Liver (tissue), 9 donors: ENCODE measurements around the gene WNT3A. TPM values are rescaled to one million over a fixed set of nuclear protein-coding genes. Genes with fewer than 3 reads are reported as not detected.

Experiments
- DNase-seq: peaks from one replicate; pipeline ENCODE4 v3.0.0-alpha.2; 2017; ENCODE audit warnings: low spot score
- H3K27ac ChIP-seq, 2 donors: one replicate each; pipeline ENCODE4 v1.7.0; 2013; ENCODE audit warnings: inconsistent platforms in 2 of 2, low read length in 2 of 2, control low read depth in 1 of 2, low read depth in 1 of 2, mild to moderate bottlenecking in 1 of 2
- H3K27me3 ChIP-seq, 4 donors: one replicate each; pipeline versions ENCODE4 v1.6.1 to v1.7.0; 2013; ENCODE audit warnings: low read length in 3 of 4, inconsistent platforms in 1 of 4, mild to moderate bottlenecking in 1 of 4, moderate library complexity in 1 of 4; ENCODE audit not compliant: control insufficient read depth in 4 of 4, insufficient read depth in 4 of 4
- H3K36me3 ChIP-seq, 4 donors: one replicate each; pipeline versions ENCODE4 v1.6.1 to v1.7.0; 2013; ENCODE audit warnings: low read length in 3 of 4, mild to moderate bottlenecking in 3 of 4, low read depth in 1 of 4, moderate library complexity in 1 of 4; ENCODE audit not compliant: control insufficient read depth in 4 of 4, insufficient read depth in 3 of 4
- H3K4me1 ChIP-seq, 4 donors: one replicate each; pipeline versions ENCODE4 v1.6.1 to v1.7.0; 2013; ENCODE audit warnings: low read length in 3 of 4, mild to moderate bottlenecking in 3 of 4, moderate library complexity in 1 of 4; ENCODE audit not compliant: control insufficient read depth in 4 of 4, insufficient read depth in 4 of 4
- H3K4me3 ChIP-seq, 3 donors: one replicate each; pipeline versions ENCODE4 v1.6.1 to v1.7.0; 2013; ENCODE audit warnings: low read length in 3 of 3, control low read depth in 1 of 3, low read depth in 1 of 3, mild to moderate bottlenecking in 1 of 3
- H3K9ac ChIP-seq, 2 donors: one replicate each; pipeline ENCODE4 v1.7.0; 2013; ENCODE audit warnings: low read length in 2 of 2, mild to moderate bottlenecking in 2 of 2, moderate library complexity in 2 of 2, control low read depth in 1 of 2, low read depth in 1 of 2
- H3K9me3 ChIP-seq, 4 donors: one replicate each; pipeline versions ENCODE4 v1.6.1 to v1.7.0; 2013; ENCODE audit warnings: low read length in 3 of 4; ENCODE audit not compliant: control insufficient read depth in 4 of 4
- EGR1 ChIP-seq, 2 donors: IDR thresholded peaks; 2 replicates each; pipeline ENCODE4 v1.6.1; 2016 to 2018; ENCODE audit warnings: antibody characterized with exemption in 2 of 2, low read depth in 2 of 2
- FOXA1 ChIP-seq: IDR thresholded peaks from 2 replicates; pipeline ENCODE4 v1.6.1; 2016; ENCODE audit warnings: antibody characterized with exemption
- FOXA2 ChIP-seq: IDR thresholded peaks from 2 replicates; pipeline ENCODE4 v1.6.1; 2016; ENCODE audit warnings: antibody characterized with exemption
- GABPA ChIP-seq, 2 donors: IDR thresholded peaks in 1 of 2; conservative IDR thresholded peaks in 1 of 2; 2 replicates each; pipeline ENCODE4 v1.6.1; 2016; ENCODE audit warnings: antibody characterized with exemption in 2 of 2, mild to moderate bottlenecking in 1 of 2, moderate library complexity in 1 of 2
- HNF4A ChIP-seq, 2 donors: conservative IDR thresholded peaks; 2 replicates each; pipeline ENCODE4 v1.6.1; 2016; ENCODE audit warnings: antibody characterized with exemption in 2 of 2, mild to moderate bottlenecking in 2 of 2
- HNF4G ChIP-seq: IDR thresholded peaks from 2 replicates; pipeline ENCODE4 v1.6.1; 2016; ENCODE audit warnings: antibody characterized with exemption
- JUND ChIP-seq, 2 donors: IDR thresholded peaks; 2 replicates each; pipeline ENCODE4 v1.6.1; 2016; ENCODE audit warnings: antibody characterized with exemption in 2 of 2
- NR2F2 ChIP-seq: IDR thresholded peaks from 2 replicates; pipeline ENCODE4 v1.6.1; 2016; ENCODE audit warnings: antibody characterized with exemption
- RAD21 ChIP-seq, 2 donors: IDR thresholded peaks; 2 replicates each; pipeline ENCODE4 v1.6.1; 2016; ENCODE audit warnings: antibody characterized with exemption in 2 of 2, mild to moderate bottlenecking in 2 of 2
- RXRA ChIP-seq, 2 donors: IDR thresholded peaks; 2 replicates each; pipeline ENCODE4 v1.6.1; 2017 to 2018; ENCODE audit warnings: antibody characterized with exemption in 2 of 2, mild to moderate bottlenecking in 1 of 2
- SP1 ChIP-seq: IDR thresholded peaks from 2 replicates; pipeline ENCODE4 v1.6.1; 2018; ENCODE audit warnings: antibody characterized with exemption, mild to moderate bottlenecking
- TAF1 ChIP-seq: conservative IDR thresholded peaks from 2 replicates; pipeline ENCODE4 v1.6.1; 2016; ENCODE audit warnings: antibody characterized with exemption, mild to moderate bottlenecking
- YY1 ChIP-seq: IDR thresholded peaks from 2 replicates; pipeline ENCODE4 v1.6.1; 2016; ENCODE audit warnings: antibody characterized with exemption, mild to moderate bottlenecking
- WGBS: extraction: QIAGEN DNeasy Blood & Tissue Kit; methylation state at CpG from one replicate; pipeline ENCODE4 v1.1.7; 2013; 5-methylcytosine and 5-hydroxymethylcytosine counted together
- polyA plus RNA-seq, 2 donors: library from polyadenylated mRNA; stranded (reverse) in 1 of 2; unstranded in 1 of 2; fragments of 200-250 nt in 1 of 2; fragments of >200 nt in 1 of 2; fragmentation: Nextera tagmentation in 1 of 2; extraction: Ambion mirVana in 1 of 2; gene quantifications; one replicate each; pipeline versions ENCODE4 v1.2.1 to v1.2.3, GENCODE V29; 2013 to 2015
- total RNA-seq, 2 donors: library from RNA; depleted of rRNA; stranded (reverse); fragments of >200 nt; gene quantifications; one replicate each; pipeline ENCODE4 v1.2.3, GENCODE V29; 2014
- TF ChIP-seq, protein P1 (sequence below): IDR thresholded peaks from 2 replicates; pipeline ENCODE4 v1.6.1; 2016; ENCODE audit warnings: antibody characterized with exemption
- TF ChIP-seq, protein P2 (sequence below): fragments of 150-350 bp; IDR thresholded peaks from 2 replicates; pipeline ENCODE4 v1.5.1; 2017; ENCODE audit warnings: improper control_type of control experiment, low read depth, low read length; ENCODE audit not compliant: missing input control
- TF ChIP-seq, protein P3 (sequence below): IDR thresholded peaks from 2 replicates; pipeline ENCODE4 v1.6.1; 2016; ENCODE audit warnings: antibody characterized with exemption
- TF ChIP-seq, protein P4 (sequence below): IDR thresholded peaks from 2 replicates; pipeline ENCODE4 v1.6.1; 2016; ENCODE audit warnings: antibody characterized with exemption, mild to moderate bottlenecking
- TF ChIP-seq, protein P5 (sequence below): IDR thresholded peaks from 2 replicates; pipeline ENCODE4 v1.6.1; 2016; ENCODE audit warnings: antibody characterized with exemption
- donor health status: healthy.
- donor health status: healthy.
- donor health status: healthy.
- donor health status: healthy.
- donor health status: healthy.

Gene WNT3A
- total and polyA plus RNA-seq, 4 donors = not detected

DNA sequence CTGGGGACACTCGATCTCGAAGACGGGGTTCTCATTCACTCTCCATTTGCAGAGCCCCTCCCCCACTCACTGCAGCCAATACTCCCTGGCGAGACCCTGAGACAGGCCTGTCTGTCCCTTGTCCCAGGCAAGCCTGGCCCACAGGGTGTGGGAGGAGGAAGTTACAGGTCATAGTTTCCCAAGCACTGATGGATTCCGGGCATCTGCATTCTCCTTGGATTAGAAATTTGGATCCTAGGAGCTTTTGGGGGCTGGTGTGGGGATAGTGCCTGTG, 11.3 kb downstream of the WNT3A start:
- Histone ChIP-seq H3K27ac (no peak overlapping the region), H3K4me3 (no peak overlapping the region), H3K4me1 (no peaks in the 10 kb centered on the region), H3K27me3 (peaks cover 0 to 4% (median 0%) of the 10 kb centered on the region in 4 donors), H3K9ac (no peak overlapping the region), H3K9me3 (no peaks in the 10 kb centered on the region), H3K36me3 (no peaks in the 10 kb centered on the region)
- TF ChIP-seq FOXA1 (no peak), FOXA2 (no peak), JUND (IDR thresholded peaks at IDR 0.05) (no peak), NR2F2 (no peak), EGR1 (IDR thresholded peaks at IDR 0.05; ENCODE audit: low read depth in 2 of 2) (no peak), YY1 (no peak), TAF1 (no peak), HNF4G (no peak), RXRA (IDR thresholded peaks at IDR 0.05) (no peak), SP1 (no peak), HNF4A (conservative IDR thresholded peaks at IDR 0.05) (no peak), RAD21 (IDR thresholded peaks at IDR 0.05) (no peak), GABPA (IDR thresholded peaks at IDR 0.05 in 1 of 2, conservative IDR thresholded peaks at IDR 0.05 in 1 of 2) (no peak)
- TF ChIP-seq, protein P1, sequence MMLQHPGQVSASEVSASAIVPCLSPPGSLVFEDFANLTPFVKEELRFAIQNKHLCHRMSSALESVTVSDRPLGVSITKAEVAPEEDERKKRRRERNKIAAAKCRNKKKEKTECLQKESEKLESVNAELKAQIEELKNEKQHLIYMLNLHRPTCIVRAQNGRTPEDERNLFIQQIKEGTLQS = no peak
- TF ChIP-seq, protein P2, sequence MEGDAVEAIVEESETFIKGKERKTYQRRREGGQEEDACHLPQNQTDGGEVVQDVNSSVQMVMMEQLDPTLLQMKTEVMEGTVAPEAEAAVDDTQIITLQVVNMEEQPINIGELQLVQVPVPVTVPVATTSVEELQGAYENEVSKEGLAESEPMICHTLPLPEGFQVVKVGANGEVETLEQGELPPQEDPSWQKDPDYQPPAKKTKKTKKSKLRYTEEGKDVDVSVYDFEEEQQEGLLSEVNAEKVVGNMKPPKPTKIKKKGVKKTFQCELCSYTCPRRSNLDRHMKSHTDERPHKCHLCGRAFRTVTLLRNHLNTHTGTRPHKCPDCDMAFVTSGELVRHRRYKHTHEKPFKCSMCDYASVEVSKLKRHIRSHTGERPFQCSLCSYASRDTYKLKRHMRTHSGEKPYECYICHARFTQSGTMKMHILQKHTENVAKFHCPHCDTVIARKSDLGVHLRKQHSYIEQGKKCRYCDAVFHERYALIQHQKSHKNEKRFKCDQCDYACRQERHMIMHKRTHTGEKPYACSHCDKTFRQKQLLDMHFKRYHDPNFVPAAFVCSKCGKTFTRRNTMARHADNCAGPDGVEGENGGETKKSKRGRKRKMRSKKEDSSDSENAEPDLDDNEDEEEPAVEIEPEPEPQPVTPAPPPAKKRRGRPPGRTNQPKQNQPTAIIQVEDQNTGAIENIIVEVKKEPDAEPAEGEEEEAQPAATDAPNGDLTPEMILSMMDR = no peak
- TF ChIP-seq, protein P3, sequence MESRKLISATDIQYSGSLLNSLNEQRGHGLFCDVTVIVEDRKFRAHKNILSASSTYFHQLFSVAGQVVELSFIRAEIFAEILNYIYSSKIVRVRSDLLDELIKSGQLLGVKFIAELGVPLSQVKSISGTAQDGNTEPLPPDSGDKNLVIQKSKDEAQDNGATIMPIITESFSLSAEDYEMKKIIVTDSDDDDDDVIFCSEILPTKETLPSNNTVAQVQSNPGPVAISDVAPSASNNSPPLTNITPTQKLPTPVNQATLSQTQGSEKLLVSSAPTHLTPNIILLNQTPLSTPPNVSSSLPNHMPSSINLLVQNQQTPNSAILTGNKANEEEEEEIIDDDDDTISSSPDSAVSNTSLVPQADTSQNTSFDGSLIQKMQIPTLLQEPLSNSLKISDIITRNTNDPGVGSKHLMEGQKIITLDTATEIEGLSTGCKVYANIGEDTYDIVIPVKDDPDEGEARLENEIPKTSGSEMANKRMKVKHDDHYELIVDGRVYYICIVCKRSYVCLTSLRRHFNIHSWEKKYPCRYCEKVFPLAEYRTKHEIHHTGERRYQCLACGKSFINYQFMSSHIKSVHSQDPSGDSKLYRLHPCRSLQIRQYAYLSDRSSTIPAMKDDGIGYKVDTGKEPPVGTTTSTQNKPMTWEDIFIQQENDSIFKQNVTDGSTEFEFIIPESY = no peak
- TF ChIP-seq, protein P4, sequence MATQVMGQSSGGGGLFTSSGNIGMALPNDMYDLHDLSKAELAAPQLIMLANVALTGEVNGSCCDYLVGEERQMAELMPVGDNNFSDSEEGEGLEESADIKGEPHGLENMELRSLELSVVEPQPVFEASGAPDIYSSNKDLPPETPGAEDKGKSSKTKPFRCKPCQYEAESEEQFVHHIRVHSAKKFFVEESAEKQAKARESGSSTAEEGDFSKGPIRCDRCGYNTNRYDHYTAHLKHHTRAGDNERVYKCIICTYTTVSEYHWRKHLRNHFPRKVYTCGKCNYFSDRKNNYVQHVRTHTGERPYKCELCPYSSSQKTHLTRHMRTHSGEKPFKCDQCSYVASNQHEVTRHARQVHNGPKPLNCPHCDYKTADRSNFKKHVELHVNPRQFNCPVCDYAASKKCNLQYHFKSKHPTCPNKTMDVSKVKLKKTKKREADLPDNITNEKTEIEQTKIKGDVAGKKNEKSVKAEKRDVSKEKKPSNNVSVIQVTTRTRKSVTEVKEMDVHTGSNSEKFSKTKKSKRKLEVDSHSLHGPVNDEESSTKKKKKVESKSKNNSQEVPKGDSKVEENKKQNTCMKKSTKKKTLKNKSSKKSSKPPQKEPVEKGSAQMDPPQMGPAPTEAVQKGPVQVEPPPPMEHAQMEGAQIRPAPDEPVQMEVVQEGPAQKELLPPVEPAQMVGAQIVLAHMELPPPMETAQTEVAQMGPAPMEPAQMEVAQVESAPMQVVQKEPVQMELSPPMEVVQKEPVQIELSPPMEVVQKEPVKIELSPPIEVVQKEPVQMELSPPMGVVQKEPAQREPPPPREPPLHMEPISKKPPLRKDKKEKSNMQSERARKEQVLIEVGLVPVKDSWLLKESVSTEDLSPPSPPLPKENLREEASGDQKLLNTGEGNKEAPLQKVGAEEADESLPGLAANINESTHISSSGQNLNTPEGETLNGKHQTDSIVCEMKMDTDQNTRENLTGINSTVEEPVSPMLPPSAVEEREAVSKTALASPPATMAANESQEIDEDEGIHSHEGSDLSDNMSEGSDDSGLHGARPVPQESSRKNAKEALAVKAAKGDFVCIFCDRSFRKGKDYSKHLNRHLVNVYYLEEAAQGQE = no peak
- TF ChIP-seq, protein P5, sequence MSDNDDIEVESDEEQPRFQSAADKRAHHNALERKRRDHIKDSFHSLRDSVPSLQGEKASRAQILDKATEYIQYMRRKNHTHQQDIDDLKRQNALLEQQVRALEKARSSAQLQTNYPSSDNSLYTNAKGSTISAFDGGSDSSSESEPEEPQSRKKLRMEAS = no peak
- DNase-seq = no peak
- 79% methylated on average over 5 of the region's 5 CpGs for WGBS
